Measurements from ENCODE around the gene GLB1L3. TPM values are rescaled to one million over a fixed set of nuclear protein-coding genes. Genes with fewer than 3 reads are reported as not detected.

GLB1L3 gene
- polyA plus RNA-seq, 1 donor (not counting 4 experiments of a cell fraction or from before 2014, with no cell fraction given), result 3.0 TPM

GRCh38 chr11:134270250-134270714 lies 5.9 kb upstream of the GLB1L3 start:
- no peak overlapping the region for H3K4me2 ChIP-seq (ENCODE audit: control insufficient read depth, extremely low read depth, insufficient read depth, low read depth, low read length)
- no peaks in the 10 kb centered on the region for H3K27me3 ChIP-seq (ENCODE audit: control insufficient read depth, extremely low read depth, insufficient read depth, low read length)
- no peak for DNase-seq (ENCODE audit: low read depth, low spot score)
- H4K20me1 ChIP-seq (ENCODE audit: control insufficient read depth, extremely low read depth, insufficient read depth, low read length), result no peaks in the 10 kb centered on the region
- peaks cover 0 to 1% of the 10 kb centered on the region in 2 experiments for H3K36me3 ChIP-seq (ENCODE audit: control insufficient read depth in 2 of 2, extremely low read depth in 1 of 2, insufficient read depth in 2 of 2, low read length in 2 of 2)
- H3K9ac ChIP-seq (ENCODE audit: control insufficient read depth, extremely low read depth, insufficient read depth, low read length), result no peak overlapping the region
- H3K79me2 ChIP-seq (ENCODE audit: control insufficient read depth, insufficient read depth, low read length), result peaks cover 19% of the 10 kb centered on the region
- H3K4me1 ChIP-seq (ENCODE audit: control insufficient read depth, extremely low read depth, insufficient read depth, low read length), result peaks cover 42% of the 10 kb centered on the region
- H3K9me1 ChIP-seq (ENCODE audit: control insufficient read depth, extremely low read depth, insufficient read depth, low read length), result no peaks in the 10 kb centered on the region
- no peak overlapping the region for H3K4me3 ChIP-seq (ENCODE audit: control insufficient read depth in 2 of 3, extremely low read depth in 1 of 3, insufficient read depth in 2 of 3, low read depth in 1 of 3, low read length in 3 of 3)
- peak; percentile 34 for FAIRE-seq
- dilution Hi-C loops (cut with MboI; ENCODE audit: extremely low pct_ligation_motif_present, low sequenced_read_pairs), result no loop called here
- no peak overlapping the region for H2AFZ ChIP-seq (ENCODE audit: control insufficient read depth, low read length)
- no peak overlapping the region for H3K27ac ChIP-seq (ENCODE audit: control insufficient read depth, insufficient read depth, low read length)
- TF ChIP-seq CTCF (optimal IDR thresholded peaks at IDR 0.05 in 1 of 3, IDR thresholded peaks at IDR 0.05 in 1 of 3, conservative IDR thresholded peaks at IDR 0.05 in 1 of 3; ENCODE audit: extremely low read depth in 1 of 3, insufficient read depth in 2 of 3, low read length in 3 of 3) (peak; percentile 29 to 38 (median 38)), EZH2 (IDR thresholded peaks at IDR 0.05; ENCODE audit: low read length) (no peak)
- no peaks in the 10 kb centered on the region for H3K9me3 ChIP-seq (ENCODE audit: control insufficient read depth, low read depth, low read length)

GRCh38 chr11:134271978-134272377 lies 4.2 kb upstream of the GLB1L3 start:
- no peaks in the 10 kb centered on the region for H3K9me1 ChIP-seq (ENCODE audit: control insufficient read depth, extremely low read depth, insufficient read depth, low read length)
- H3K9ac ChIP-seq (ENCODE audit: control insufficient read depth, extremely low read depth, insufficient read depth, low read length), result no peak overlapping the region
- no peaks in the 10 kb centered on the region for H3K9me3 ChIP-seq (ENCODE audit: control insufficient read depth, low read depth, low read length)
- H2AFZ ChIP-seq (ENCODE audit: control insufficient read depth, low read length), result no peak overlapping the region
- dilution Hi-C loops (cut with MboI; ENCODE audit: extremely low pct_ligation_motif_present, low sequenced_read_pairs), result no loop called here
- no peak overlapping the region for H3K4me3 ChIP-seq (ENCODE audit: control insufficient read depth in 2 of 3, extremely low read depth in 1 of 3, insufficient read depth in 2 of 3, low read depth in 1 of 3, low read length in 3 of 3)
- no peaks in the 10 kb centered on the region for H4K20me1 ChIP-seq (ENCODE audit: control insufficient read depth, extremely low read depth, insufficient read depth, low read length)
- H3K27me3 ChIP-seq (ENCODE audit: control insufficient read depth, extremely low read depth, insufficient read depth, low read length), result no peaks in the 10 kb centered on the region
- H3K27ac ChIP-seq (ENCODE audit: control insufficient read depth, insufficient read depth, low read length), result no peak overlapping the region
- peaks cover 19% of the 10 kb centered on the region for H3K79me2 ChIP-seq (ENCODE audit: control insufficient read depth, insufficient read depth, low read length)
- DNase-seq (ENCODE audit: low read depth, low spot score), result no peak
- H3K4me1 ChIP-seq (ENCODE audit: control insufficient read depth, extremely low read depth, insufficient read depth, low read length), result peaks cover 25% of the 10 kb centered on the region
- no peak overlapping the region for H3K4me2 ChIP-seq (ENCODE audit: control insufficient read depth, extremely low read depth, insufficient read depth, low read depth, low read length)
- FAIRE-seq, result no peak
- TF ChIP-seq CTCF (optimal IDR thresholded peaks at IDR 0.05 in 1 of 3, IDR thresholded peaks at IDR 0.05 in 1 of 3, conservative IDR thresholded peaks at IDR 0.05 in 1 of 3; ENCODE audit: extremely low read depth in 1 of 3, insufficient read depth in 2 of 3, low read length in 3 of 3), result no peak
- no peak for TF ChIP-seq EZH2 (IDR thresholded peaks at IDR 0.05; ENCODE audit: low read length)
- H3K36me3 ChIP-seq (ENCODE audit: control insufficient read depth in 2 of 2, extremely low read depth in 1 of 2, insufficient read depth in 2 of 2, low read length in 2 of 2), result peaks cover 0 to 1% of the 10 kb centered on the region in 2 experiments

All from keratinocyte (primary cell).